Stimulated activated CD4-positive, alpha-beta T cell treated with anti-CD3 and anti-CD28 coated beads, Interleukin-15, amount 100 ng/mL, for 48 hours (primary cell): Measurements from ENCODE around the gene DSCAML1.

Experiments used
- DNase-seq, 2 donors: peaks; one replicate each; pipeline ENCODE4 v3.0.0-alpha.2; 2020; ENCODE audit warnings: low read depth in 2 of 2

Gene DSCAML1

DNA sequence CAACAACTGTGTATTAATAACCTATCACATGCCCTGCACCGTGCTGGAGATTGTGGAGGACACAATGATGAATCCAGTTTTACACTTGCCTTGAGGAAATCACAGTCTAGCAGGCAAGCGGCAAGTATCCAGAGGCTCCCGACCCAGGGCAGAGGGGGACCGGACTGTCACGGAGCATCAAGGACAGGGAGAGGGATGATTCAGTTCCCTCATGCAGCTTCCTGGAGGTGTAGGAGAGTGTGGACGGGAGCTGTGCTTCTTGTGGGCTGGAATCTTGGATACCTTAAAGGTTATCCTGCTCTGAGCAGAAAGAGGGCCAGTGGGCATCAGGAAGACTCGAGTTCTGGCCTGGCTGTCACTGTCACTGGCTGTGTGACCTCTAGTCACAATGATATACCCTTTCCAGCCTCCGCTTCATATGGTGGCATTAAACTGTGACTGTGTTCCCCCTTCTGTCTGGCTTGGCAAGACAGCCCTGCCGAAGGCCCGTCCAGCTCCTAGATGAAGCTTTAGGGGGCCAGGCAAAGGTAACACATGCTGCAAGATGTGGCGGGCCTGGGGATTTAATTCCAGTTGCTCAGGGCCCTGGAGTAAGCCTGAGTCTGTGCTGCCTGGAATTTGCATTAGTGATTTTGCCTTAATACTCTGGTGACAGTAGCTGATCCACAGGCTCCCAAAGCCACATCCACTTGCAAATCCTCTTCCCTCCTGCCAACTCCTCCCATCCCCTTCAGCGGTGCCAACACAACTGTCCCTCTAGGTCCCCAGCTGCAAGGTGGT is 162.8 kb downstream of the DSCAML1 start:
- no peak for DNase-seq

DNA sequence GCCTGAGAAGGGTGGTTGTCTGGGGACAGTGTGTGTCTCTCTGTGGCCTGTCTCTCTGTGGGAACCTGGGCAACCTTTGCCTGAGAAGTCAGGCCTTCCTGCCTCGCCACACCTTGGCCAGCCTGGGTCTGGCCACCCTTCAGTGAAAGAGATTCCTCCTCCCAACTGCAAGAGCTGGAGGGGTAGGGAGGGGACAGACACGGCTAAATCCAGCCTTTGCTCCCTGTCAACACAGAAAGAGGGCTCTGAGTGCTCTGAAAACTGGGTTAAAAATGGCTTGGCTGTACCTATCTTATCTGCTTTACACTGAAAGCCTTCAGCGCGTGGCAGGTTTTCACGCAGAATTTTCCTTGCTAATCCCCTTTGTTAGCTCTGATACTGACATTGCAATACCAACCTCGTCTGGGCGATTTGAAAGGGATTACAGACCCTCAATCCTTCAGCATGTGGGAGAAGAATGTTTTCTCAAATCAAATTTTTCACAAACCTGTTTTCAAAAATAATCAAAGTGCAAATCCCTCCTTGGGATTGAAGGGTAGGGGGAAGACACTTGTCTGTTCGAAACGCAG is 163.7 kb downstream of the DSCAML1 start:
- no peak for DNase-seq

GRCh38 chr11:117632306-117632705 is 164.7 kb downstream of the DSCAML1 start:
- no peak for DNase-seq

DNA sequence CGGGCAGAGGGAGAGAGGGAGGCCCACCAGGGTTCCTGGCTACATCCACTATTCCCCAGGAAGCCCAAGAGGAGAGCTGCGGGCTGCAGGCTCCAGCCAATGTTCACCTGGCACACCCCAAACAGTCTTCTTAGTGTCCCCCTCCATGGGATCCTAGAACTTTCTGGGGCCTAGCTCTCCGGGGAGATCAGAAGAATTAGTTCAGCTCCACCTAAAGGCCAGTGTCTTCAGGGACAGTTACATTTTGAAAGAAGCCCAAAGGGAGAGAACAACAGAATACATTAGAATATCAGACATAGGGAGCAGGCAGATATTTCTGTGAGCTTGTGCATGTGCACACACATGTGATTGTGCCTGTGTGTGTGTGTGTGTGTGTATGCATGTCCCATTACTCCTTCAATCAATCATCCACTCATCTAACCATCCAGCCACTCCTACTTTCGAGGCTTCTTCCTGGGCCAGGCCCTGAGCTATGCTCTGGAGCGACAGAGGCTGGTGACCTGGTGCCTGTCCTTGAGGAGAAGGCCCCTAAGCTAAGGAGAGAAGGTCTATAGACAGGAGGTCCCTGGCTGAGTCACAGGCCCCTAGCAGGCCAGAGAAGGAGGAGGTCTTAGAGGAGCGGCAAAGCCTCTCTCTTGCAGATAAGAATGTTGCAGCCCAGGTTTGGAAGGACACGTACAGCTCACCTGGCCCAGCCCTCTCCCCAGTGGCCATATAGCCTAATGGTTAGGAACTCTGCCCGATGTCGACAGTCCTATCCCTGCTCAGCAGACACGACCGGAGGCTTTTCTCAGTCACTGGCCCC is 165.5 kb downstream of the DSCAML1 start:
- DNase-seq = no peak

DNA sequence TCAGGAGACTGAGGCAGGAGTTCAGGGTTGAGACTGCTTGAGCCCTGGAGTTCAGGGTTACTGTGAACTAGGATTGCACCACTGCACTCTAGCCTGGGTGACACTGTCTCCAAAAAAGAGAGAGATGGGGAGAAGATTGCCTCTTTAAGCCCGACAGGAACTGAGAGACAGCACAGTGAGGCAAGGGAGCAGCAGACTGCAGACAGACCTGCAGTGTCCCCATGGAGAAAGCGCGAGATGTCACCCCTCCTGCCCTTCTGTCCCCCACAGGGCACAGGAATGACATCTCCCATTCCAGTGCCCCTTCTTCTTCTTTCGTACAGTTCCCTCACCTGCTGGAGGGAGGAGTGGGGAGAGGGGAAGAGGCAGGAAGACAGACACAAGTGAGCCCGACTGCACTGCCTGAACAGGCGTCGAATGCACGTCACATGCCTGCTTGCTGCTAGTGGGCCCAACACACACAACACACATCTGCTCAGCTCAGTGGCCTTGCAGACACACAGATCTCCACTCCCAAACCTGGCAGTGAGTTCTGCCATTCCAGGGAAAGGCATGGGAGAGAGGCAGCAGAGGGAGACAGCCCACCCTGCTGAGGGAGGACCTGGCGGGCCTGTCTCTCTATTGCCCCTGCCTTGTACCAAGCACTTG is 167.0 kb downstream of the DSCAML1 start:
- no peak for DNase-seq

GRCh38 chr11:117629146-117629545 is 167.9 kb downstream of the DSCAML1 start:
- DNase-seq = no peak

DNA sequence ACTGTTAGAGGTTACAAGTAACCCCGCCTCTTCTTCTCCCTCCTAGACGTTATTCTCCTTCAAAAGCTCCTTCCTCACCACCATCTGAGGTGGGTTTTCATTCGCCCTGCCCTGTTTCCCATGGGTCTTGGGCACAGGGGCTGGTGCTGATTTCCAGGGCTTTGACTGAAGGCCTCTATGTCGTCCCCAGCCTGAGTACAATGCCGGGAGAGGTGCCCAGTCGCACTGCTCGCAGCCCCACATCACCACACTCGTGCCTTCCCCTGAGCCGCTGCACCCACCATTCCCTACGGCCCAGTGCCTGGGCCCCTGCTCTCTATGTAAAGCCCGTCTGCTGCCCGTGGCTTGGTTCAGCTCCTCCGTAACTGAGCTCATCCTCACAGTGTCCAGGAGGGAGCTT is 169.8 kb downstream of the DSCAML1 start:
- DNase-seq = no peak

GRCh38 chr11:117626576-117626975 is 170.4 kb downstream of the DSCAML1 start:
- no peak for DNase-seq

DNA sequence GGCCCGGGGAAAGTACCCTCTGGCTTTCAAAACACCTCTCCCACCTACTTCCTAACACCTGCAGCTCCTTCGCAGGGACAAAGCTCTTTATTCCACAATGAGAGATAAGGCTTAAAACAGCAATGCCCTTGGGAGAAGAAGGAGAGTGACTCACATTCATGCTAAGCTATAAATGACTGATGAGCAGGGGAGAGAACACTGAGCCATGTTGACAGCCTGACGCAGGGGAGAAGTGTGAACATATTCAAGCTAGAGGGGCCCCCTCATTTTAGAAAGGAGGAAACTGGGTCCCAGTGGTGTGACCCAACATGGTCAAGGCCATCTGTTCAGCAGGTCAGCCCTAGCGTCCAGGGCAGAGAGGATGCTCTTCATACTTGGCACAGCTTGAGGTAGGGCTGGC is 171.8 kb downstream of the DSCAML1 start:
- no peak for DNase-seq

DNA sequence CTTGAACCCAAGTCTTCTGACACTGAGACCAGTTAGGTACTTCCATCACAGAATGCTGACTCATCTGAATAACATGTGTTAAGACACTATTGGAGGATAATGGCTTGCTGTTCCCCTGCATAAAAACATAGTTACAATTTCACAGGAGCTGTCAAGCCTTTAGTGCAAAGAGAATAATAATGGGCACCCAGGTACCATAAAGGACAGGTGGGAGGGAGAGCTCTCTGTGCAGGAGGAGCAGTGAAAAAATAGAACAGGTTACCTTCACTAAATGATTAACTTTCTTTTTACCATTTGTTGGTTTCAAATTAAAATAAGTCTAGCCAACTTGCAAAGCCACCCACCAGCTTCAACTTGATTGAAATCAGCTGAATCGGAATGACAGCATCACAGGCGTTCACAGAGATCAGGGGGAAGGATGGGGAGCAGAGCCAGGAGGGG is 173.2 kb downstream of the DSCAML1 start:
- no peak for DNase-seq

- no peak for DNase-seq
Measured at GRCh38 chr11:117621226-117621625, 175.8 kb downstream of the DSCAML1 start.

GRCh38 chr11:117620659-117621058 is 176.4 kb downstream of the DSCAML1 start:
- no peak for DNase-seq

DNA sequence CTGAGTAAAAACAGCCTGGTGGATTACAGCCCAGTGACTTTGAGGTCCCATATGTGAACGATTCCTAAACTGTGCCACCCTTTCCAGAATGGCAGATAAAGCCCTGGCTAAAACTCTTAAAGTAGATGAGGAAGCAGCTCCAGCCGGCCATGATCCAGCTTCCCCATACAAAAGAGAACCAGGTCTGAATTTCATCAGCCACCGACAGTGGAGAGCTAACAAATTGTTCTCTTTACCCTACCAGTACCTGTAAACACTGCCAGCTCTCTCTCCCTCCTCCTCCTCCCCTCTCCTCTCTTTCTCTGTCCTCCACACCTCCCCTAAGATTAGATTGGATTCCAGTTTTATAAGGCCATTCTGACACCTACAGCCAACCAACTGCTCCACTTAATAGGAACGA is 176.9 kb downstream of the DSCAML1 start:
- no peak for DNase-seq

GRCh38 chr11:117619661-117620060 is 177.4 kb downstream of the DSCAML1 start:
- DNase-seq = no peak

DNA sequence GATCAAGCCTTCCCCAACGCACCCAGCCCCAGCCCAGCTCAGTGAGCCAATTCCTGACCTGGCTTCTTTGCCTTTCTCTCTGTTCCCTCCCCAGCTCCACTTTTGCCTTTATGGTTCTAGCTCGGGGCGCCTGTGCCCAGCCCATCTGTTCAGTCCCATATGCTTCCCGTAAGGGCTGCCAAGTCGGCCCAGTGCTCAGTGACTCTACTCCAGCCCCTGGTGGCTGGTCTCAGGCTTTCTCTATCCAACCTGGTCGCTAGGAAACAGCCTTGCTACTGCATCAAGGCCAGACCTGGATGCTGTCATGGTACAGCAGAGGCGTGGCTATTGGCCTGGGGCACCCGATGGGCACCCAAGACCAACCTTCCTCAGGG is 178.0 kb downstream of the DSCAML1 start:
- DNase-seq = no peak

DNA sequence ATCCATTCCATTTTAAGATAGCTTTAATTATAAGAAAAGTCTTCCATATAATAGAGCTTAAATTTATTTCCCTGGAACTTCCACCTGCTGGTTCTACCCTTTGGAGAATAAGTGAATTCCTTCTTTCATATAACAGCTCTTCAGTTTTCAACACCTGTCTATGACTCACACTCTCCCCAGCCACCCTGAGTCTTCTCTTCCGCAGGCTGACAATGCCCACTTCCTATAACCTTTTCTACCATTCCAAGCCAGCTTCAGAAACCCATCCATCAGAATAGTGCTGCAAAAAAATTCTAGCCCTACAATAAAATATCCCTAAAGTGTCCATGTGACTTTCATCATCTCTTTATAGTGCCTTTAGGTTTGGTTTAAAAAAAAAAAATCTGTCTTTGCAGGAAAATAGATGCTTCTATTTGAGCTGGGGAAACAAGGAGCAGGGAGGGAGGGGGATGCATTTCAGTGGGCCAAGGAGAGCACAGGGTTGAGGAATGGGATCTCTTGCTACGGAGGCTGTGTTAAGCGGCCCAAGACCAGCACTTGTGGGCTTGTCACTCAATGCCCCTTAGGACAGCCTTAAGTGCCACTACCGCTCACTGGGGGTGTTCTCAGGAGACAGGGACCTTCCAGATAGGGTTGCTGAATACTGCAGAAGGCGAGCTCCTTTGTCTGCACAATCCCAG is 178.6 kb downstream of the DSCAML1 start:
- DNase-seq = no peak

- DNase-seq = no peak
Measured at GRCh38 chr11:117616979-117617378, 180.0 kb downstream of the DSCAML1 start.

DNA sequence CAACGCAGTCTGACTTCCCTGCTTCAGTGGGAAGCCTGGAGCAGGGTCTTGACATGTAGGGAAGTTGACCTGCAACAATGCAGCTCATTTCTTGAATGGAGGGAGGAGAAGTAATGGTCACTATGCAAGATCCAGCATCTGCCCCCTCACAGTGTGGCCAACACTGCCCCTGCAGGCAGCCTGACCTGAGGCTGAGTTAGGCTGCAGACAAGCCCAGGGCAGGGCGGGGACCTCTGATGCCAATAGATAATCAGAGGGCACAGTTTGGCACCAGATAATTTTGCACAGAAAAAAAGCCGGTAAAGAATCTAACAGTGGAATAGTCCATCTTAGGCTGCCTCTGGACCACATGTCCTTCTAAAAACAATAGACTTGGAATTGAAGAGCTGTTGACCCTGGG is 182.3 kb downstream of the DSCAML1 start:
- no peak for DNase-seq

DNA sequence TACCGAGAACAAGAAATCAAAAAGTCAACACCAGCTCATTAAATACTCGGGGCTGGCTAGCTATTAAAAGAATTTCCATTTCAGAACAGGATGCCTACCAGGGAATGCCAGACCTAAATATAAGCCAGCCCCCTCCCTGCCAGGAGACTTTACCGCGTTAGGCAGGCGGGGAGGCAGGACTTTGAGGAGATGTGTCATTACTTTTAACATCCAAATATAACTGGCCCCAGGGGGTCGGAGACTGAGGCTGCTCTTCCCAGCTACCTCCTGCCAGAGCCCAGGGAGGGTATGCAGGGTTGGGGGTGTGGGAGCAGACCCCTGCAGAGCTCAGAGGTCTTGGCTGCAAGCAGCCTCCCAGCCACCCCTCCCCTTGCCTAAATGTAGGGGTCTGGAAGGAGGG is 183.5 kb downstream of the DSCAML1 start:
- no peak for DNase-seq

DNA sequence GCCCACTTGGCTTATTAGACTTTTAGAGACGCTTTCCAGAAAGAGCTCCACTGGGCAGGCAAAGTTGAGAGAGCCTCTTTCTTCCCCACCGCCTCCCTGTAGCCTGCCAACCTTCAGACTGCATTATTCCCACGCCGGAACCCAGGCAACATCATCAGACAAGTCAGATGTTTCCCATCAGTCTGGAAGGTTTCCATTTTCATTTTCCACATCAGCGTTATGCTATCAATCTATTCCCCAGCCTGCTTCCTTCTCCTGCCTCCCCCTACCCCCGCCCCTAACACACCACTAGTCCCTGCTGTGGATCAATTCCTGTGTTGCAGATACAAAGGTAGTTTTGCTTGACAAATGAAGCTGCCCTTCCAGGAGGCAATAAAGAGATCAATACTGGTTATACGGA is 184.8 kb downstream of the DSCAML1 start:
- DNase-seq = no peak

DNA sequence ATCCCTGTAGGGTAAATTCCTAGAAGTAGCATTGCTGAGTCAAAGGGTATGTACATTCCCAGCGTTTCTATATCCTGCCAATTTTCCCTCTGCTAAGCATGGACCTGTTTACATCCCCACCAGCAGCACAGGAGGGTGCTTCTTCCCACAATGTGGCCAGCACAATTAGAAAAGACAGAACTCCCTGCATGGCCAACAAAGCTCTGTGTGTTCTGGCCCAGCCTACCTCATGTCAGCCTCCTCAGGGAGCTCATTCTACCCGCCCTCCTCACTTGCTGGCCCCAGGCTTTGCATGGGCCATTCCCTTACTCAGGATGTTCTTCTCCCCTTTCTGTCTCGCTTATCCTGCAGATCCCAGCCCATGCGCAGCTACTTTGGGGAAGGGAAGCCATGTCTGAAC is 186.1 kb downstream of the DSCAML1 start:
- DNase-seq = no peak

DNA sequence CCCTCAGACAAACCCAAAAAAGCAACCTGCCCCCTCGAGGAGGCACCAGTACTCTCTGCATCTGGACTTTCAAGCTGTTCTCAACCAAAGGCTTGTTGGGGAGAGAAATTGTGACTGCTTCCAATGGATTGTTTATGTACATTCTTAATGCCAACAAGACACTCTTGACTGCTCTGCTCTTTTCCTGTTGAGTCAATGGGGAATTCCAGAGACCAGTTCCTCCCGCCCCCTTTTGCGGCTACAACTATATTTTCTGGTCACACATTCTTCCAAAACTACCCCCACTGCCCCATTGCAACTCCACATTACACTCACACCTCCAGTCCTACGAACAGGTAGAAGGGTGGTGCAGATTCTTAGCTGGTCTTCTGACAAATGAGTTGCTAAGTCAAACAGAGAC is 187.0 kb downstream of the DSCAML1 start:
- no peak for DNase-seq
